Left lung (tissue), 10 donors: ENCODE measurements around the gene TFB2M. TPM values are rescaled to one million over a fixed set of nuclear protein-coding genes. Genes with fewer than 3 reads are reported as not detected.

Experiments
- ATAC-seq: fragments of 200-7000 bp; cut with Tn5 transposase; one replicate; pipeline ENCODE4 v1.9.1; 2020; ENCODE audit warnings: moderate library complexity
- DNase-seq, 4 donors: peaks; one replicate each; pipeline ENCODE4 v3.0.0-alpha.2; 2013 to 2020
- H3K27ac ChIP-seq, 2 donors: fragments of 200-600 bp; sonication (generic) in 1 of 2; one replicate each; pipeline versions ENCODE4 v1.5.0 to v1.8.0; 2020 to 2021
- H3K27me3 ChIP-seq, 2 donors: fragments of 200-600 bp; sonication (generic) in 1 of 2; one replicate each; pipeline versions ENCODE4 v1.5.0 to v1.8.0; 2020 to 2021
- H3K36me3 ChIP-seq, 2 donors: fragments of 200-600 bp; sonication (generic) in 1 of 2; one replicate each; pipeline versions ENCODE4 v1.5.0 to v1.8.0; 2020 to 2021
- H3K4me1 ChIP-seq, 2 donors: fragments of 200-600 bp; one replicate each; pipeline ENCODE4 v1.8.0; 2021
- H3K4me3 ChIP-seq, 2 donors: fragments of 200-600 bp; sonication (generic) in 1 of 2; one replicate each; pipeline versions ENCODE4 v1.5.0 to v1.8.0; 2020 to 2021; ENCODE audit warnings: mild to moderate bottlenecking in 1 of 2
- H3K9me3 ChIP-seq, 2 donors: fragments of 200-600 bp; sonication (generic) in 1 of 2; one replicate each; pipeline versions ENCODE4 v1.5.0 to v1.8.0; 2020 to 2021
- intact Hi-C, 2 donors: fragments of 100-400 bp; cut with DNase I; formaldehyde crosslinking; loops; one replicate each; pipeline versions ENCODE4 v1.11.2 to v1.14.2; 2022
- polyA plus RNA-seq, 6 donors: library from polyadenylated mRNA; unstranded; fragments of 120-200 nt; gene quantifications; one replicate each; pipeline ENCODE4 v1.2.1, GENCODE V29; 2013; ENCODE audit not compliant: insufficient read length in 6 of 6
- total RNA-seq, 2 donors: library from RNA; stranded (reverse); fragmentation: NEBNext Ultra II Directional; extraction: Animal tissue kit (Norgen Biotek cat#: 25700); gene quantifications; one replicate each; pipeline ENCODE4 v1.2.1, GENCODE V29; 2021
- TF ChIP-seq, protein P1 (sequence below), 2 donors: fragments of 200-600 bp; sonication (generic) in 1 of 2; IDR thresholded peaks; one replicate each; pipeline versions ENCODE4 v1.5.0 to v1.8.0; 2021; ENCODE audit warnings: antibody characterized with exemption in 2 of 2
- donor health status: DM: no; HTN: yes; CAD: no.
- donor health status: DM: no; HTN: no; CAD: no.

Gene TFB2M
- total and polyA plus RNA-seq, 8 donors, result 8.8 to 17.5 (median 16.6) TPM

GRCh38 chr1:246512635-246513034 is 53.4 kb downstream of the TFB2M start:
- H3K36me3 ChIP-seq, result no peaks in the 10 kb centered on the region

GRCh38 chr1:246512230-246512629 is 53.8 kb downstream of the TFB2M start:
- intact Hi-C loops, result no loop called here
- Histone ChIP-seq H3K4me1 (peaks cover 0 to 6% of the 10 kb centered on the region in 2 donors), H3K27me3 (no peaks in the 10 kb centered on the region), H3K9me3 (peaks cover 0 to 49% of the 10 kb centered on the region in 2 donors), H3K4me3 (no peak overlapping the region), H3K27ac (no peak overlapping the region), H3K36me3 (no peaks in the 10 kb centered on the region)
- DNase-seq (peak in 1 of 4 donors; percentile 53), ATAC-seq (no peak)
- TF ChIP-seq, protein P1, sequence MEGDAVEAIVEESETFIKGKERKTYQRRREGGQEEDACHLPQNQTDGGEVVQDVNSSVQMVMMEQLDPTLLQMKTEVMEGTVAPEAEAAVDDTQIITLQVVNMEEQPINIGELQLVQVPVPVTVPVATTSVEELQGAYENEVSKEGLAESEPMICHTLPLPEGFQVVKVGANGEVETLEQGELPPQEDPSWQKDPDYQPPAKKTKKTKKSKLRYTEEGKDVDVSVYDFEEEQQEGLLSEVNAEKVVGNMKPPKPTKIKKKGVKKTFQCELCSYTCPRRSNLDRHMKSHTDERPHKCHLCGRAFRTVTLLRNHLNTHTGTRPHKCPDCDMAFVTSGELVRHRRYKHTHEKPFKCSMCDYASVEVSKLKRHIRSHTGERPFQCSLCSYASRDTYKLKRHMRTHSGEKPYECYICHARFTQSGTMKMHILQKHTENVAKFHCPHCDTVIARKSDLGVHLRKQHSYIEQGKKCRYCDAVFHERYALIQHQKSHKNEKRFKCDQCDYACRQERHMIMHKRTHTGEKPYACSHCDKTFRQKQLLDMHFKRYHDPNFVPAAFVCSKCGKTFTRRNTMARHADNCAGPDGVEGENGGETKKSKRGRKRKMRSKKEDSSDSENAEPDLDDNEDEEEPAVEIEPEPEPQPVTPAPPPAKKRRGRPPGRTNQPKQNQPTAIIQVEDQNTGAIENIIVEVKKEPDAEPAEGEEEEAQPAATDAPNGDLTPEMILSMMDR (IDR thresholded peaks at IDR 0.05), result no peak

More at GRCh38 chr1:246512635-246513034, 53.4 kb downstream of the TFB2M start:
- intact Hi-C loops, result no loop called here
- TF ChIP-seq, protein P1 (IDR thresholded peaks at IDR 0.05), result no peak
- Histone ChIP-seq H3K4me3 (no peak overlapping the region), H3K27ac (no peak overlapping the region), H3K4me1 (peaks cover 0 to 3% of the 10 kb centered on the region in 2 donors), H3K9me3 (peaks cover 0 to 53% of the 10 kb centered on the region in 2 donors), H3K27me3 (no peaks in the 10 kb centered on the region)
- ATAC-seq (no peak), DNase-seq (peak in 1 of 4 donors; percentile 44)

GRCh38 chr1:246511203-246511602 is 54.9 kb downstream of the TFB2M start:
- TF ChIP-seq, protein P1 (IDR thresholded peaks at IDR 0.05), result no peak
- intact Hi-C loops, result no loop called here
- peaks cover 0 to 39% of the 10 kb centered on the region in 2 donors for H3K9me3 ChIP-seq

DNA sequence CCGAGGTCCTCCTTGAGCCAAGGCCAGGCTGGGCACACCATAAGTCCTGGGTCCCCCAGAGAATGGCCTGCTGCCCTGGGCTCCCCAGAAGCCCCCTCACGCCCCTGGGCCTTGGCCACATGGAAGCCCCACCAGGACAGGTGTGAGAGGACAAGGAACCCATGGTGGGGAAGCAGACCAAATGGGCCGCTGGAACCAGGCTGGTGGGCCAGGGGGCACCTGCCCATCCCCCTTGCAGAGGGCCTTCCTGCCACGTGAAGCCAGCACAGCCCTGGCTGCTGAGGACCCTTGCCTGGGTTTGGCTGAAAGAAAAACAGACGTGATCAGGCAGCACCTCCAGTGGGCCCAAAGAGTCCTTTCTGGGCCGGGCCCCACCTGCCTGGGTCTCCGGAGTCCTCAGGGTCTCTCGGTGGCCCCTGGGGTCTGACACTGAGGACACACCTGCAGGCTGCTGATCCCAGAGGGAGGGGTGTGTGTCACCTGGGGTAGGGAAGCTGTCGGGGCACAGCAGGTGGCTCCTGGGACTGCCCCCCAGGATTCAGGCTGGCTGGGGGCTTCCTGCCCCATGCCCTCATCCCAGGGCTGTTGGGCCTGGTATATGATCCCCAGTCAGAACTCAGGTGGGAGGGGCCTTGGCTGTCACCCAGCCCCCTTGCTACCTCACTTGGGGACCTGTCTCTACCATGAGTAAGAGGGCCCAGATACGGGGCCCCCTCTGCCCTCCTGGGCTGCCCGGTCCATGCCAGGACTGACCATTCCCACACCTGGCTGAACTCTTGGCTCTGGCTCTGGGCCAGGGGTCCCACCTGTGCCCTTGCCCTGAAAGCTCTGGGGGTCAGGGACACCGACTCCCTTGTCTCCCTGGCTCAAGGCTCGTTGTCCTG is 55.7 kb downstream of the TFB2M start:
- TF ChIP-seq, protein P1 (IDR thresholded peaks at IDR 0.05), result no peak
- Histone ChIP-seq H3K4me3 (no peak overlapping the region), H3K27ac (no peak overlapping the region), H3K27me3 (no peaks in the 10 kb centered on the region), H3K36me3 (no peaks in the 10 kb centered on the region), H3K9me3 (peaks cover 0 to 31% of the 10 kb centered on the region in 2 donors), H3K4me1 (peaks cover 0 to 15% of the 10 kb centered on the region in 2 donors)
- intact Hi-C loops, result no loop called here
- DNase-seq (peak in 1 of 4 donors; percentile 67), ATAC-seq (no peak)

More at GRCh38 chr1:246511203-246511602, 54.9 kb downstream of the TFB2M start:
- Histone ChIP-seq H3K4me3 (no peak overlapping the region), H3K27ac (no peak overlapping the region), H3K4me1 (peaks cover 0 to 12% of the 10 kb centered on the region in 2 donors), H3K36me3 (no peaks in the 10 kb centered on the region), H3K27me3 (no peaks in the 10 kb centered on the region)
- ATAC-seq (no peak), DNase-seq (no peak)
